HepG2 (cell line): ENCODE measurements around the gene EP300. TPM values are rescaled to one million over a fixed set of nuclear protein-coding genes. Genes with fewer than 3 reads are reported as not detected.

ENCODE experiments used
- AGO2 ChIP-seq: fragments of 200-400 bp; formaldehyde crosslinking; optimal IDR thresholded peaks from 2 replicates; pipeline ENCODE3; 2017; ENCODE audit warnings: mild to moderate bottlenecking, low read depth, low read length, moderate library complexity
- ARID4A ChIP-seq: sonication (generic); formaldehyde crosslinking; IDR thresholded peaks from 2 replicates; pipeline ENCODE4 v1.5.0; 2020; ENCODE audit warnings: mild to moderate bottlenecking, missing genetic modification reagents, borderline replicate concordance
- ATF4 ChIP-seq, 2 experiments: fragments of 450-650 bp in 1 of 2; sonication (generic) in 1 of 2; formaldehyde crosslinking; IDR thresholded peaks; 2 replicates each; pipeline versions ENCODE4 v1.5.0 to v1.8.0; 2020 to 2022; ENCODE audit warnings: mild to moderate bottlenecking in 1 of 2, missing genetic modification reagents in 1 of 2
- BCL3 ChIP-seq: sonication (generic); formaldehyde crosslinking; IDR thresholded peaks from 2 replicates; pipeline ENCODE4 v1.5.1; 2020; ENCODE audit warnings: mild to moderate bottlenecking, missing genetic modification reagents, moderate library complexity
- ETV6 ChIP-seq: sonication (generic); formaldehyde crosslinking; conservative IDR thresholded peaks from 2 replicates; pipeline ENCODE4 v1.4.0; 2020; ENCODE audit warnings: missing genetic modification reagents
- HNF4G ChIP-seq, 2 experiments: sonication (generic) in 1 of 2; formaldehyde crosslinking in 1 of 2; IDR thresholded peaks; 2 replicates each; pipeline versions ENCODE4 v1.4.0 to v1.6.1; 2011 to 2020; ENCODE audit warnings: borderline replicate concordance in 2 of 2, low read depth in 2 of 2, mild to moderate bottlenecking in 2 of 2, low read length in 1 of 2, missing genetic modification reagents in 1 of 2, moderate library complexity in 1 of 2
- NCOA2 ChIP-seq: sonication (generic); formaldehyde crosslinking; IDR thresholded peaks from 2 replicates; pipeline ENCODE4 v1.8.0; 2022; ENCODE audit warnings: inconsistent platforms
- NFKBIZ ChIP-seq: IDR thresholded peaks from 2 replicates; pipeline ENCODE4 v1.6.1; 2018; ENCODE audit warnings: missing genetic modification reagents, missing compliant biosample characterization
- SMYD3 ChIP-seq: sonication (generic); formaldehyde crosslinking; IDR thresholded peaks from 2 replicates; pipeline ENCODE4 v1.8.1; 2023; ENCODE audit warnings: mild to moderate bottlenecking, missing genetic modification reagents
- SRY ChIP-seq: sonication (generic); formaldehyde crosslinking; IDR thresholded peaks from 2 replicates; pipeline ENCODE4 v1.8.0; 2022; ENCODE audit warnings: mild to moderate bottlenecking, missing genetic modification reagents
- THAP7 ChIP-seq: sonication (generic); formaldehyde crosslinking; IDR thresholded peaks from 2 replicates; pipeline ENCODE4 v1.8.1; 2023; ENCODE audit warnings: mild to moderate bottlenecking, missing genetic modification reagents
- ZBTB8A ChIP-seq: sonication (generic); formaldehyde crosslinking; IDR thresholded peaks from 2 replicates; pipeline ENCODE4 v1.4.0; 2020; ENCODE audit warnings: mild to moderate bottlenecking, low read depth, missing genetic modification reagents, borderline replicate concordance
- ZKSCAN1 ChIP-seq: fragments of 150-350 bp; IDR thresholded peaks from 2 replicates; pipeline ENCODE4 v1.6.1; 2014; ENCODE audit warnings: low read length
- ZNF12 ChIP-seq: sonication (generic); formaldehyde crosslinking; IDR thresholded peaks from 2 replicates; pipeline ENCODE4 v1.5.0; 2020; ENCODE audit warnings: missing genetic modification reagents
- ZNF512 ChIP-seq: sonication (generic); formaldehyde crosslinking; IDR thresholded peaks from 2 replicates; pipeline ENCODE4 v1.4.0; 2020; ENCODE audit warnings: mild to moderate bottlenecking, missing genetic modification reagents
- ZNF598 ChIP-seq: sonication (generic); formaldehyde crosslinking; IDR thresholded peaks from 2 replicates; pipeline ENCODE4 v1.5.1; 2020; ENCODE audit warnings: mild to moderate bottlenecking, missing genetic modification reagents, borderline replicate concordance
- ZNF773 ChIP-seq: sonication (generic); formaldehyde crosslinking; IDR thresholded peaks from 2 replicates; pipeline ENCODE4 v1.4.0; 2020; ENCODE audit warnings: missing genetic modification reagents, borderline replicate concordance
- polyA plus RNA-seq, 8 experiments: library from polyadenylated mRNA; depleted of rRNA in 3 of 8; stranded (reverse) in 7 of 8; unstranded in 1 of 8; fragments of >200 nt; fragmentation: Illumina TruSeq in 4 of 8; extraction: Trizol in 4 of 8; gene quantifications; 2 replicates each; pipeline versions ENCODE4 v1.2.1 to v1.2.3, GENCODE V29; 2011 to 2016; ENCODE audit warnings: low read depth in 4 of 8, missing spikeins in 1 of 8, mixed read lengths in 1 of 8; ENCODE audit not compliant: insufficient read depth in 1 of 8
- total RNA-seq, 5 experiments: library from RNA; depleted of rRNA; stranded (reverse); fragments of >200 nt; fragmentation: Illumina TruSeq; extraction: Trizol; gene quantifications; 2 replicates each; pipeline ENCODE4 v1.2.3, GENCODE V29; 2016; ENCODE audit warnings: low read depth in 1 of 5

Gene EP300
- total and polyA plus RNA-seq, 2 of the 13 experiments (the other 11 are each of a cell fraction or from before 2014, with no cell fraction given): 13.6 to 14.9 TPM

- peak; percentile 50; the same call in 1 of the 2 replicates for TF ChIP-seq ZNF598
- no peak for TF ChIP-seq ATF4 (CRISPR knock-in tag; IDR thresholded peaks at IDR 0.05)
- TF ChIP-seq ZNF512: no peak
- peak; percentile 25; the same call in 1 of the 2 replicates for TF ChIP-seq THAP7 (CRISPR knock-in tag)
- TF ChIP-seq NFKBIZ (CRISPR knock-in tag): no peak; the same call in 1 of the 2 replicates
- no peak for TF ChIP-seq ZNF773 (CRISPR knock-in tag)
- TF ChIP-seq SRY (CRISPR knock-in tag): peak; percentile 19; the same call in 1 of the 2 replicates
- TF ChIP-seq HNF4G (IDR thresholded peaks at IDR 0.05; ENCODE audit: borderline replicate concordance, low read depth, low read length): no peak
- no peak for TF ChIP-seq HNF4G (CRISPR knock-in tag; IDR thresholded peaks at IDR 0.05; ENCODE audit: borderline replicate concordance, low read depth)
- peak; percentile 38; the same call in 1 of the 2 replicates for TF ChIP-seq ARID4A (CRISPR knock-in tag)
- TF ChIP-seq ZKSCAN1: no peak
- no peak for TF ChIP-seq AGO2
- 0 out of 2 replicates have a peak, but pooled peaks have one; percentile 31 for TF ChIP-seq SMYD3 (CRISPR knock-in tag)
- TF ChIP-seq ETV6 (CRISPR knock-in tag): no peak
- TF ChIP-seq BCL3 (CRISPR knock-in tag): peak; percentile 62; the same call in 1 of the 2 replicates
- TF ChIP-seq ZNF12: 0 out of 2 replicates have a peak, but pooled peaks have one; percentile 13
- TF ChIP-seq NCOA2 (CRISPR knock-in tag): 0 out of 2 replicates have a peak, but pooled peaks have one; percentile 10
- TF ChIP-seq ZBTB8A (CRISPR knock-in tag): 0 out of 2 replicates have a peak, but pooled peaks have one; percentile 19
These were observed 43.3 kb upstream of the EP300 start (continued) for GRCh38 chr22:41048791-41049717.
